ENCODE data around the gene TMPRSS7. TPM values are rescaled to one million over a fixed set of nuclear protein-coding genes. Genes with fewer than 3 reads are reported as not detected.
"Not testable (repeated sequence)": the region's sequence is repeated elsewhere in the genome, so short reads cannot be mapped to it uniquely, and the experiment has no call there.

The TMPRSS7 gene
- total RNA-seq, 1 donor from 2014 or later = not detected

GRCh38 chr3:112043621-112044201 is 9.2 kb downstream of the TMPRSS7 start:
- ATAC-seq (ENCODE audit: poor library complexity) = peak; percentile 97
- no peak for DNase-seq
- intact Hi-C loops (cut with DNase I) = loop anchor here (2.0 to 10.0 kb wide), 2 partner anchors 55 to 379 kb away; no protein-coding TSS in a partner anchor

- no peak for ATAC-seq (ENCODE audit: poor library complexity)
- intact Hi-C loops (cut with DNase I) = loop anchor here (10.0 kb wide), 1 partner anchor 382 kb away; no protein-coding TSS in a partner anchor
- no peak for DNase-seq
Observed at GRCh38 chr3:112046599-112046998, 12.1 kb downstream of the TMPRSS7 start.

- DNase-seq (no peak), ATAC-seq (ENCODE audit: poor library complexity) (no peak)
- intact Hi-C loops (cut with DNase I) = loop anchor here (10.0 kb wide), 1 partner anchor 382 kb away; no protein-coding TSS in a partner anchor
Observed at GRCh38 chr3:112047264-112047663, 12.7 kb downstream of the TMPRSS7 start.

- ATAC-seq (ENCODE audit: poor library complexity) (no peak), DNase-seq (no peak)
- intact Hi-C loops (cut with DNase I) = loop anchor here (10.0 kb wide), 1 partner anchor 384 kb away; no protein-coding TSS in a partner anchor
Observed at GRCh38 chr3:112048911-112049310, 14.4 kb downstream of the TMPRSS7 start.

GRCh38 chr3:112053229-112053628 is 18.7 kb downstream of the TMPRSS7 start:
- DNase-seq = no peak
- intact Hi-C loops (cut with DNase I) = no loop called here
- no peak for ATAC-seq (ENCODE audit: poor library complexity)

GRCh38 chr3:112056451-112056929 is 22.0 kb downstream of the TMPRSS7 start:
- intact Hi-C loops (cut with DNase I) = no loop called here
- ATAC-seq (ENCODE audit: poor library complexity) (no peak), DNase-seq (no peak)

- no peak for DNase-seq
- no peak for ATAC-seq (ENCODE audit: poor library complexity)
- intact Hi-C loops (cut with DNase I) = no loop called here
Observed at GRCh38 chr3:112059497-112059896, 25.0 kb downstream of the TMPRSS7 start.

GRCh38 chr3:112061152-112061551 is 26.6 kb downstream of the TMPRSS7 start:
- intact Hi-C loops (cut with DNase I) = no loop called here
- DNase-seq (no peak), ATAC-seq (ENCODE audit: poor library complexity) (no peak)

- ATAC-seq (ENCODE audit: poor library complexity); intact Hi-C loops (cut with DNase I): not testable (repeated sequence)
Observed at GRCh38 chr3:112072387-112073060, 38.0 kb downstream of the TMPRSS7 start.

GRCh38 chr3:112074006-112074405 is 39.5 kb downstream of the TMPRSS7 start:
- intact Hi-C loops (cut with DNase I) = no loop called here
- no peak for DNase-seq
- no peak for ATAC-seq (ENCODE audit: poor library complexity)

More at GRCh38 chr3:112072387-112073060, 38.0 kb downstream of the TMPRSS7 start:
- DNase-seq = not testable (repeated sequence)

GRCh38 chr3:112074616-112075497 is 40.3 kb downstream of the TMPRSS7 start:
- ATAC-seq (ENCODE audit: poor library complexity) (peak; percentile 69), DNase-seq (no peak)
- intact Hi-C loops (cut with DNase I) = no loop called here

GRCh38 chr3:112078125-112079083 is 43.9 kb downstream of the TMPRSS7 start:
- no peak for DNase-seq
- intact Hi-C loops (cut with DNase I) = no loop called here
- ATAC-seq (ENCODE audit: poor library complexity) = no peak

GRCh38 chr3:112083239-112083638 is 48.7 kb downstream of the TMPRSS7 start:
- ATAC-seq (ENCODE audit: poor library complexity) (peak; percentile 49), DNase-seq (no peak)
- intact Hi-C loops (cut with DNase I) = no loop called here

- ATAC-seq (ENCODE audit: poor library complexity) (no peak), DNase-seq (no peak)
- intact Hi-C loops (cut with DNase I) = no loop called here
Observed at GRCh38 chr3:112084980-112085705, 50.6 kb downstream of the TMPRSS7 start.

GRCh38 chr3:112085735-112086075 is 51.2 kb downstream of the TMPRSS7 start:
- no peak for DNase-seq
- ATAC-seq (ENCODE audit: poor library complexity) = no peak
- intact Hi-C loops (cut with DNase I) = no loop called here

- intact Hi-C loops (cut with DNase I) = no loop called here
- DNase-seq (peak; percentile 89), ATAC-seq (ENCODE audit: poor library complexity) (peak; percentile 97)
Observed at GRCh38 chr3:112086076-112086854, 51.7 kb downstream of the TMPRSS7 start, which contains the start of gene C3orf52. TSS of gene C3orf52 (plus strand) at chr3:112086389. CDS start at chr3:112086408, 19 bp downstream.
